ENCODE measurements around the gene TMEM237. TPM values are rescaled to one million over a fixed set of nuclear protein-coding genes. Genes with fewer than 3 reads are reported as not detected.

Gene TMEM237
- total RNA-seq, 1 experiment from 2014 or later: 70.4 TPM

DNA sequence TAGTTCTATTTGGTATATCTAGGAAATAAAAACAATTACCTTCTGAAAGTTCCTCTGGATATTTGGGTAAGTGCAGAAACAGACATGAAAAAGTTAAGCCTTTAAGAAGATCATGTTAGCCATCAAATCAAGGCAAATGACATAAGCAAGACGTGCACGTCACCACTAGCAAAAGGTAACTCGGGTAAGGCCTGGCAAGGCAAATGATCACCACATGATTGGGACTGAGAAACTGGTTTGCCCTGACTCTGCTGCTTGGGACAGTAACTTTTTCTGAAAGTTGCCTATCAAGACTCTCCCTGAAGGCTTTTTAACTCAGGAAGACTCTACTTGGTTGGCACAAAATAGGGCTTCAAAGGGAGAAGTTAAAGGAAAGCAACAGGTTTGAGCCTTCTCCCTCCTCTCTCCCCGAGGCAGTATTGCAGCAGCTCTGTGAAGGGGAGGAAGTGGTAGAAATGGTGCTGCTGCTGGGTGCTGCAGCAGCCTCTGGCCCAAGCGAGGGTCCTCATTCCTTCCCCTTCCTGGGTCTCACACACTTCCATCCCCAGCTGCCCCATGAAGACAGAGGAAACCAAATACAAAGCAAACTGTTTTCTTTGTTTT, 17.1 kb upstream of the TMEM237 start:
- H3K4me1 ChIP-seq (ENCODE audit: insufficient read depth, low read length, poor library complexity, severe bottlenecking): no peaks in the 10 kb centered on the region
- no peak overlapping the region for H3K27ac ChIP-seq (ENCODE audit: low read depth, low read length, poor library complexity, severe bottlenecking)
- TF ChIP-seq CTCF (conservative IDR thresholded peaks at IDR 0.05; ENCODE audit: low read depth, low read length): no peak
- TF ChIP-seq EZH2 (IDR thresholded peaks at IDR 0.05; ENCODE audit: borderline replicate concordance, low read depth, low read length, poor library complexity, severe bottlenecking): no peak
- DNase-seq (ENCODE audit: low spot score): no peak
- ChIA-PET POLR2A (ENCODE audit: low non-redundant PET) (no interaction called here), CTCF (no interaction called here)
- H3K9me3 ChIP-seq (ENCODE audit: low read depth, low read length, poor library complexity, severe bottlenecking): no peaks in the 10 kb centered on the region
- intact Hi-C loops (cut with micrococcal nuclease; ENCODE audit: unreplicated experiment): no loop called here
- H3K36me3 ChIP-seq (ENCODE audit: insufficient read depth, low read length, poor library complexity, severe bottlenecking): no peaks in the 10 kb centered on the region
- H3K27me3 ChIP-seq (replicated peaks; ENCODE audit: insufficient read depth, low read depth, low read length, poor library complexity): no peaks in the 10 kb centered on the region
- BruUV-seq (replicated peaks): no TSS peak
- H3K4me3 ChIP-seq (ENCODE audit: low read depth, low read length, poor library complexity, severe bottlenecking): no peak overlapping the region

DNA sequence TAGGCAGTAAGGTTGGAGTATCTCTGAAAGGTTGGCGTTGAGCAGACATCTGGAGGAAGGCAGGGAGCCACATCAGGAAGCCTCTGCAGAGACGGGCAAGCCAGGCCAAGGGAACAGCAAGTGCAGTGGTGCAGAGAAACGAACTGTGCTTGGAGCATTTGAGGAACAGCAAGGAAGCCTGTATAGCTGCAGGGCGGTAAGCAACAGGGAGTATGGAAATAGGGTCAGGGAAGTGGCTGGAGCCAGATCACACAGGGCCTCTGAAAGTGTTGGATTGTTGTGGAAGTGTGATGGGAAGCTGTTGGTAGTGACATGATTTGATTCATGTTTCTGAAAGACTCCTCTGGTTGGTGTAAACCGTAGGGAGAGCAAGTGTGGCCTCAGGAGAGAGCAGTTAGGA, 13.4 kb upstream of the TMEM237 start:
- Histone ChIP-seq H3K4me3 (ENCODE audit: low read depth, low read length, poor library complexity, severe bottlenecking) (no peak overlapping the region), H3K9me3 (ENCODE audit: low read depth, low read length, poor library complexity, severe bottlenecking) (no peaks in the 10 kb centered on the region), H3K4me1 (ENCODE audit: insufficient read depth, low read length, poor library complexity, severe bottlenecking) (peaks cover 6% of the 10 kb centered on the region), H3K27me3 (replicated peaks; ENCODE audit: insufficient read depth, low read depth, low read length, poor library complexity) (no peaks in the 10 kb centered on the region), H3K36me3 (ENCODE audit: insufficient read depth, low read length, poor library complexity, severe bottlenecking) (no peaks in the 10 kb centered on the region), H3K27ac (ENCODE audit: low read depth, low read length, poor library complexity, severe bottlenecking) (no peak overlapping the region)
- BruUV-seq (replicated peaks): no TSS peak
- ChIA-PET CTCF (no interaction called here), POLR2A (ENCODE audit: low non-redundant PET) (no interaction called here)
- TF ChIP-seq EZH2 (IDR thresholded peaks at IDR 0.05; ENCODE audit: borderline replicate concordance, low read depth, low read length, poor library complexity, severe bottlenecking) (no peak), CTCF (conservative IDR thresholded peaks at IDR 0.05; ENCODE audit: low read depth, low read length) (no peak)
- no peak for DNase-seq (ENCODE audit: low spot score)
- intact Hi-C loops (cut with micrococcal nuclease; ENCODE audit: unreplicated experiment): no loop called here

DNA sequence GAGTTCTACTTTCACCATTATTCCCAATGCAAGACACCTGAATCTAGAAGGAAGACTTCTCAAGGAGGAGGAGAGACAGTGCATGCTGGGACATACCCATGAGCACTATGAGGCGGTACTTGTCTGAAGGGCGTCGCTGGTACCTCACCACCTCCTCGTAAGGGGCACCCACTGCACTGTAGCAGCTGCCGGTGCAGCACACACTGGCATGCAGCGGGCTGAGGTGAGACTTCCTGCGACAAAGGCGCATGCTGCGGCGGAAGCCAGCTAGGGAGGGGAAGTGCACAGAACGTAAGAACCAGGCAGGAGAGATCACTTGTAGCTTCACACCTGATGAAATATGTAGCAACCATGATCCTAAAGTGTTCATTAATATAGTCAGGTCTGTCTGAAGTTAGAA, 12.8 kb upstream of the TMEM237 start:
- no peaks in the 10 kb centered on the region for H3K36me3 ChIP-seq (ENCODE audit: insufficient read depth, low read length, poor library complexity, severe bottlenecking)
- peaks cover 6% of the 10 kb centered on the region for H3K4me1 ChIP-seq (ENCODE audit: insufficient read depth, low read length, poor library complexity, severe bottlenecking)
- BruUV-seq (replicated peaks): no TSS peak
- H3K4me3 ChIP-seq (ENCODE audit: low read depth, low read length, poor library complexity, severe bottlenecking): no peak overlapping the region
- DNase-seq (ENCODE audit: low spot score): no peak
- no peak overlapping the region for H3K27ac ChIP-seq (ENCODE audit: low read depth, low read length, poor library complexity, severe bottlenecking)
- no peaks in the 10 kb centered on the region for H3K9me3 ChIP-seq (ENCODE audit: low read depth, low read length, poor library complexity, severe bottlenecking)
- POLR2A ChIA-PET (ENCODE audit: low non-redundant PET): no interaction called here
- intact Hi-C loops (cut with micrococcal nuclease; ENCODE audit: unreplicated experiment): no loop called here
- H3K27me3 ChIP-seq (replicated peaks; ENCODE audit: insufficient read depth, low read depth, low read length, poor library complexity): no peaks in the 10 kb centered on the region
- CTCF ChIA-PET: no interaction called here
- TF ChIP-seq EZH2 (IDR thresholded peaks at IDR 0.05; ENCODE audit: borderline replicate concordance, low read depth, low read length, poor library complexity, severe bottlenecking) (no peak), CTCF (conservative IDR thresholded peaks at IDR 0.05; ENCODE audit: low read depth, low read length) (no peak)

Measured in A673 (cell line).